Neuronal stem cell (in vitro differentiated cells): ENCODE measurements around the gene LAMA5.

ENCODE experiments used
- DNase-seq: peaks from one replicate; pipeline ENCODE4 v3.0.0-alpha.2; 2013; ENCODE audit warnings: low spot score
- H2AFZ ChIP-seq: one replicate; pipeline ENCODE4 v1.6.1; 2013; ENCODE audit warnings: mild to moderate bottlenecking, low read length, inconsistent platforms
- H2AK5ac ChIP-seq: 2 replicates; pipeline ENCODE4 v1.6.1; 2013; ENCODE audit warnings: low read depth, mild to moderate bottlenecking, inconsistent platforms, low read length, moderate library complexity, mixed read lengths
- H2BK120ac ChIP-seq: 2 replicates; pipeline ENCODE4 v1.6.1; 2013; ENCODE audit warnings: low read depth, mild to moderate bottlenecking, inconsistent platforms, low read length, moderate library complexity, mixed read lengths
- H2BK12ac ChIP-seq: one replicate; pipeline ENCODE4 v1.6.1; 2013; ENCODE audit warnings: low read length, inconsistent platforms
- H2BK15ac ChIP-seq: 2 replicates; pipeline ENCODE4 v1.6.1; 2013; ENCODE audit warnings: mild to moderate bottlenecking, low read length, inconsistent platforms, mixed read lengths
- H2BK5ac ChIP-seq: one replicate; pipeline ENCODE4 v1.6.1; 2013; ENCODE audit warnings: inconsistent platforms, mild to moderate bottlenecking, low read length, moderate library complexity
- H3K14ac ChIP-seq: one replicate; pipeline ENCODE4 v1.6.1; 2013; ENCODE audit warnings: low read length, inconsistent platforms
- H3K18ac ChIP-seq: 2 replicates; pipeline ENCODE4 v1.6.1; 2013; ENCODE audit warnings: low read length, inconsistent platforms
- H3K23ac ChIP-seq: 2 replicates; pipeline ENCODE4 v1.6.1; 2013; ENCODE audit warnings: low read depth, mild to moderate bottlenecking, mixed read lengths, low read length, inconsistent platforms; ENCODE audit not compliant: poor library complexity
- H3K27ac ChIP-seq: replicated peaks from 3 replicates; pipeline ENCODE4 v1.5.1; 2013; ENCODE audit warnings: low read length, inconsistent platforms
- H3K27me3 ChIP-seq, 3 experiments: 2 replicates each; pipeline ENCODE4 v1.6.1; 2013; ENCODE audit warnings: low read length in 3 of 3, mild to moderate bottlenecking in 2 of 3, inconsistent platforms in 1 of 3, low read depth in 1 of 3, mixed read lengths in 1 of 3, moderate library complexity in 1 of 3; ENCODE audit not compliant: control insufficient read depth in 3 of 3, insufficient read depth in 3 of 3
- H3K36me3 ChIP-seq, 2 donors: replicated peaks in 1 of 2; 2 replicates each; pipeline ENCODE4 v1.6.1; 2013; ENCODE audit warnings: low read length in 2 of 2; ENCODE audit not compliant: control insufficient read depth in 2 of 2, insufficient read depth in 2 of 2
- H3K4ac ChIP-seq: 2 replicates; pipeline ENCODE4 v1.6.1; 2013; ENCODE audit warnings: inconsistent platforms, mild to moderate bottlenecking, low read length, moderate library complexity
- H3K4me1 ChIP-seq, 2 donors: 1 replicate in 1 of 2; 2 replicates in 1 of 2; pipeline ENCODE4 v1.6.1; 2013; ENCODE audit warnings: low read length in 2 of 2, low read depth in 1 of 2; ENCODE audit not compliant: control insufficient read depth in 2 of 2, insufficient read depth in 1 of 2
- H3K4me2 ChIP-seq: one replicate; pipeline ENCODE4 v1.6.1; 2013; ENCODE audit warnings: mild to moderate bottlenecking, low read length, inconsistent platforms; ENCODE audit not compliant: insufficient read depth, poor library complexity, severe bottlenecking
- H3K4me3 ChIP-seq, 2 donors: 2 replicates each; pipeline ENCODE4 v1.5.1; 2013; ENCODE audit warnings: low read length in 2 of 2, mild to moderate bottlenecking in 2 of 2, inconsistent platforms in 1 of 2, moderate library complexity in 1 of 2
- H3K79me1 ChIP-seq: one replicate; pipeline ENCODE4 v1.6.1; 2013; ENCODE audit warnings: low read depth, mild to moderate bottlenecking, inconsistent platforms, low read length, moderate library complexity
- H3K9ac ChIP-seq: one replicate; pipeline ENCODE4 v1.6.1; 2013; ENCODE audit warnings: mild to moderate bottlenecking, low read depth, low read length, inconsistent platforms; ENCODE audit not compliant: poor library complexity
- H3K9me3 ChIP-seq, 2 donors: replicated peaks in 1 of 2; 2 replicates each; pipeline versions ENCODE3 to v1.6.1; 2013; ENCODE audit warnings: low read length in 2 of 2, mild to moderate bottlenecking in 2 of 2, inconsistent platforms in 1 of 2, low read depth in 1 of 2, mixed read lengths in 1 of 2, moderate library complexity in 1 of 2; ENCODE audit not compliant: control insufficient read depth in 2 of 2, insufficient read depth in 1 of 2
- H4K8ac ChIP-seq: one replicate; pipeline ENCODE4 v1.6.1; 2013; ENCODE audit warnings: low read depth, mild to moderate bottlenecking, inconsistent platforms, low read length, moderate library complexity
- H4K91ac ChIP-seq: one replicate; pipeline ENCODE4 v1.6.1; 2013; ENCODE audit warnings: low read length, low read depth, mild to moderate bottlenecking, inconsistent platforms; ENCODE audit not compliant: poor library complexity
- WGBS, 2 donors: extraction: QIAGEN DNeasy Blood & Tissue Kit; methylation state at CpG; one replicate each; pipeline ENCODE4 v1.1.7; 2013; ENCODE audit warnings: missing lambda C conversion rate in 2 of 2, mixed read lengths in 1 of 2; ENCODE audit not compliant: insufficient read length in 2 of 2, insufficient replicate concordance in 1 of 2; ENCODE audit errors: extremely low coverage in 2 of 2; 5-methylcytosine and 5-hydroxymethylcytosine counted together

The LAMA5 gene

DNA sequence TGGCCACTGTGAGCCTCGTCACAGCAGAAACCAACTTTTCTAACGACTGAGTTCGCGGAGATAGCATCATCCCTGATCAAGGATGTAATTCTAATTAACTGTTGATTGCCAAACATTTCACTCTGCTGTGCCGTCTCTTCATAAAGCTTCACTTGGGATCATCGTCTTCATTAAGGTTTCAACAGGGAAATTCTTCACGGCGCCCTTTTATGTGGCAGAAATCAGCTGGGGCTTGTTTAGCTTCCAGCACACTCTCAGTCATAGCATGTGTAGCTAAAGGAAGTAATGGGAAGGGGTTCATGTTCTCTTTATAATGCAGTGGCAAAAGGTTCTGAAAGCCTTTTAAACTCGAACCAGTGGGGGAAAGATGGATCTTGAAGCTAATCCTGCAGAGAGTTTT lies 73.2 kb downstream of the LAMA5 start:
- peaks cover 2% of the 10 kb centered on the region for H3K79me1 ChIP-seq
- H2BK120ac ChIP-seq: no peak overlapping the region
- H3K36me3 ChIP-seq: peaks cover 32 to 64% of the 10 kb centered on the region in 2 donors
- H3K14ac ChIP-seq: no peak overlapping the region
- no peak overlapping the region for H3K9ac ChIP-seq
- no peak overlapping the region for H3K18ac ChIP-seq
- no peak overlapping the region for H3K23ac ChIP-seq
- no peak overlapping the region for H2BK12ac ChIP-seq
- no peaks in the 10 kb centered on the region for H3K27me3 ChIP-seq
- DNase-seq: no peak
- peaks cover 0 to 7% of the 10 kb centered on the region in 2 donors for H3K9me3 ChIP-seq
- no peak overlapping the region for H2AK5ac ChIP-seq
- H2BK15ac ChIP-seq: no peak overlapping the region
- H3K27ac ChIP-seq: no peak overlapping the region
- no peak overlapping the region for H3K4me2 ChIP-seq
- no peak overlapping the region for H3K4me3 ChIP-seq
- H2AFZ ChIP-seq: no peak overlapping the region
- no peaks in the 10 kb centered on the region for H3K4me1 ChIP-seq
- H4K8ac ChIP-seq: no peak overlapping the region
- H4K91ac ChIP-seq: no peak overlapping the region
- no peak overlapping the region for H2BK5ac ChIP-seq
- H3K4ac ChIP-seq: no peak overlapping the region
- WGBS, 2 donors: no CpG with 5 or more reads among the region's 9 CpGs

DNA sequence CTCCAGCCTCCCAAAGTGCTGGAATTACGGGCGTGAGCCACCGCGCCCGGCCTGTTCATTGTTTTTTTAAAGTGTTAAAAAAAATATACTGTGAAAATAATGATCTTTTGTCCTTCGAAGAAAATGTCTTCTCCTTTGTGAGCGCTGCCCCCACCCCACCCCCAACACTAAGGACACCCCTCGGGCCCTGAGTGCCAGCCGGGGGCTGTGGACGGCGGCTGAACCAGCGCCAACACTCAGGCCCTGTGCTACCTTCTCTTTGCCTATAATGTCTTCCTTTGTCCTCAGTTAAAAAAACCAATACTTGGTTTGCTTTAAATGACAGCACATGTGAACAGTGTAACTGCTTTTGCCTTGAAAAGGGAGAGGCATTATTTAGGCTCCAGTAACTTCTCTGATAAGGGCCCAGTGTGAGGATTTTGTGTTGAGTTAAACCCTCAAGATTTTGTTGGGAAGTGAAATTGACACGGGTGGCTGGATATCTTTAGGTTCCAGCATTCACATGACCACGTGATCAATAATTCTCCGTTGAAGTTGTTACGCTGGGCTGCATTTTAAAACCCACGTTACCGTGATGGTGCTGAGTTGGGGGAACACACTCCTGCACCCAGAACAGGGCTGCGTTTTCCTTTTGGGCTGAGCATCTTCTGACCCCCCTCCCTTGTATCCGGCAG lies 73.9 kb downstream of the LAMA5 start:
- Histone ChIP-seq H4K91ac (no peak overlapping the region), H2BK120ac (no peak overlapping the region), H2BK12ac (no peak overlapping the region), H3K9me3 (peaks cover 0 to 7% of the 10 kb centered on the region in 2 donors), H3K18ac (no peak overlapping the region), H3K27me3 (no peaks in the 10 kb centered on the region), H3K14ac (no peak overlapping the region), H3K27ac (no peak overlapping the region), H2AK5ac (no peak overlapping the region), H2AFZ (no peak overlapping the region), H3K9ac (no peak overlapping the region), H3K4me2 (no peak overlapping the region), H3K23ac (no peak overlapping the region), H3K4me3 (no peak overlapping the region), H3K4me1 (no peaks in the 10 kb centered on the region), H2BK15ac (no peak overlapping the region), H3K4ac (no peak overlapping the region), H3K36me3 (peaks cover 34 to 64% of the 10 kb centered on the region in 2 donors), H2BK5ac (no peak overlapping the region), H4K8ac (no peak overlapping the region), H3K79me1 (peaks cover 2% of the 10 kb centered on the region)
- WGBS, 2 donors: no CpG with 5 or more reads among the region's 20 CpGs
- DNase-seq: no peak

- no peak overlapping the region for H3K4me2 ChIP-seq
- peaks cover 2% of the 10 kb centered on the region for H3K79me1 ChIP-seq
- H3K27ac ChIP-seq: no peak overlapping the region
- no peak for DNase-seq
- no peak overlapping the region for H3K4ac ChIP-seq
- WGBS, 2 donors: no CpG with 5 or more reads among the region's 11 CpGs
- no peak overlapping the region for H2AFZ ChIP-seq
- H3K4me1 ChIP-seq: no peaks in the 10 kb centered on the region
- no peak overlapping the region for H4K91ac ChIP-seq
- no peak overlapping the region for H2BK120ac ChIP-seq
- H3K36me3 ChIP-seq: peaks cover 34 to 71% of the 10 kb centered on the region in 2 donors
- no peak overlapping the region for H3K9ac ChIP-seq
- peak overlapping the region; percentile 80 for H3K23ac ChIP-seq
- no peak overlapping the region for H3K14ac ChIP-seq
- no peaks in the 10 kb centered on the region for H3K27me3 ChIP-seq
- no peak overlapping the region for H2BK12ac ChIP-seq
- no peak overlapping the region for H4K8ac ChIP-seq
- H3K4me3 ChIP-seq: no peak overlapping the region
- H2BK5ac ChIP-seq: no peak overlapping the region
- no peak overlapping the region for H2BK15ac ChIP-seq
- H3K9me3 ChIP-seq: peaks cover 0 to 7% of the 10 kb centered on the region in 2 donors
- no peak overlapping the region for H3K18ac ChIP-seq
- H2AK5ac ChIP-seq: no peak overlapping the region
These were observed 75.0 kb downstream of the LAMA5 start for GRCh38 chr20:62292108-62292507.

DNA sequence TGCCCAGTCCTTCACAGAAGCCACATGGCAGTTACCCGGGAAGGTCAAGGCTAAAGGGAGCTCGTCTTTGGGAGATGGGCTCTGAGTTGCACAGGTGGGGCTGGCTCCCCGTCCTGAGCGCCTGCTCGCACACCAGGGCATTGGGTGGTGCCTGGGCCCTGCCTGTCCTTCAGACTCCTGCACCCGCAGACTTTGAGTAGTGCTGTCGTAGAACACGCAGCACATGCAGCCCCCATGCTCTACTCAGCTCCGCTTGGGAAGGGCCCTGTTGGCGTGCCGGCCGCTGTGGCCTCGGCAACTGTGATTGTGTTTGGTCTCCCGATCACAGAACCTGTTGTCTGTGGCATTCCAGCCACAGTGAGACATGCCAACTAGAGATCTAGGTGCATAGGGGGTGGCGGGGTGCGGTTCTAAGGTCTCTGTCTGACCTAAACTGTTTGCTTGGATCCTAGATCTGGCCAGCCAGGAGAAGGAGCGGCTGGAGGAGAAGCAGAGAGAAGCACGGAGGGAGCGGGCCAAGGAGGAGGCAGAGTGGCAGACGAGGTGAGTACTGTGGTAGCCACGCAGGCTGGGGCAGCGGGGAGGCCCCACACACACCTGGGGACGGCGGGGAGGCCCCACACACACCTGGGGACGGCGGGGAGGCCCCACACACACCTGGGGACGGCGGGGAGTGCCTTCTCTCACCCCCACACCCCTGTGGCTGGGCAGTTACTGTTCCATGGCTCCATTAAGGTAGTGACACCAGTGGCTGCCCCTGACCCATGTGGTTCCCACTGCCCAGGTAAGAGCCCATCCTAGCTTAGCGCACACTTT lies 75.7 kb downstream of the LAMA5 start:
- no peak overlapping the region for H2BK5ac ChIP-seq
- no peak overlapping the region for H2BK12ac ChIP-seq
- H2BK120ac ChIP-seq: no peak overlapping the region
- H3K27ac ChIP-seq: no peak overlapping the region
- no peak for DNase-seq
- H3K23ac ChIP-seq: peak overlapping the region; percentile 81
- H3K9ac ChIP-seq: no peak overlapping the region
- peaks cover 0 to 7% of the 10 kb centered on the region in 2 donors for H3K9me3 ChIP-seq
- H3K4me3 ChIP-seq: peak overlapping the region in 1 of 2 donors; percentile 4
- no peak overlapping the region for H2AK5ac ChIP-seq
- H3K36me3 ChIP-seq: peaks cover 35 to 74% of the 10 kb centered on the region in 2 donors
- no peak overlapping the region for H4K8ac ChIP-seq
- H3K14ac ChIP-seq: no peak overlapping the region
- H3K4me1 ChIP-seq: no peaks in the 10 kb centered on the region
- H3K18ac ChIP-seq: no peak overlapping the region
- no peak overlapping the region for H2AFZ ChIP-seq
- no peaks in the 10 kb centered on the region for H3K79me1 ChIP-seq
- H2BK15ac ChIP-seq: no peak overlapping the region
- no CpG with 5 or more reads among the region's 29 CpGs for WGBS, 2 donors
- H3K27me3 ChIP-seq: no peaks in the 10 kb centered on the region
- no peak overlapping the region for H3K4me2 ChIP-seq
- H3K4ac ChIP-seq: no peak overlapping the region
- no peak overlapping the region for H4K91ac ChIP-seq
